HL-60 (cell line): Measurements from ENCODE around the gene ARHGAP10.

Source experiments
- DNase-seq, 2 experiments: peaks; one replicate each; pipeline ENCODE4 v3.0.0-alpha.2; 2010 to 2020; ENCODE audit warnings: low read depth in 1 of 2, low spot score in 1 of 2
- H3K27ac ChIP-seq: fragments of 250-450 bp; sonication (Bioruptor Pico); replicated peaks from 2 replicates; pipeline ENCODE4 v1.5.1; 2020; ENCODE audit warnings: mild to moderate bottlenecking, moderate library complexity
- H3K27me3 ChIP-seq: fragments of 250-450 bp; sonication (Bioruptor Pico); 2 replicates; pipeline ENCODE4 v1.5.1; 2021; ENCODE audit warnings: mild to moderate bottlenecking, moderate library complexity; ENCODE audit not compliant: insufficient read depth, poor library complexity, severe bottlenecking
- H3K4me3 ChIP-seq: replicated peaks from 2 replicates; pipeline ENCODE4 v1.5.1; 2011; ENCODE audit warnings: mild to moderate bottlenecking, control low read depth, low read length; ENCODE audit not compliant: insufficient read depth
- GABPA ChIP-seq: IDR thresholded peaks from 2 replicates; pipeline ENCODE4 v1.6.1; 2012; ENCODE audit warnings: low read depth
- POLR2AphosphoS5 ChIP-seq: IDR thresholded peaks from 2 replicates; pipeline ENCODE4 v1.6.1; 2012; ENCODE audit warnings: low read depth
- SPI1 ChIP-seq: IDR thresholded peaks from 2 replicates; pipeline ENCODE4 v1.6.1; 2012; ENCODE audit warnings: low read depth, mild to moderate bottlenecking, borderline replicate concordance
- TF ChIP-seq, protein P1 (sequence below): IDR thresholded peaks from one replicate; pipeline ENCODE4 v1.5.1; 2011; ENCODE audit warnings: low read length, control low read depth, inconsistent platforms; ENCODE audit not compliant: insufficient read depth
- TF ChIP-seq, protein P2 (sequence below): IDR thresholded peaks from 2 replicates; pipeline ENCODE4 v1.6.1; 2012; ENCODE audit warnings: low read depth; ENCODE audit not compliant: insufficient replicate concordance

Gene ARHGAP10

DNA sequence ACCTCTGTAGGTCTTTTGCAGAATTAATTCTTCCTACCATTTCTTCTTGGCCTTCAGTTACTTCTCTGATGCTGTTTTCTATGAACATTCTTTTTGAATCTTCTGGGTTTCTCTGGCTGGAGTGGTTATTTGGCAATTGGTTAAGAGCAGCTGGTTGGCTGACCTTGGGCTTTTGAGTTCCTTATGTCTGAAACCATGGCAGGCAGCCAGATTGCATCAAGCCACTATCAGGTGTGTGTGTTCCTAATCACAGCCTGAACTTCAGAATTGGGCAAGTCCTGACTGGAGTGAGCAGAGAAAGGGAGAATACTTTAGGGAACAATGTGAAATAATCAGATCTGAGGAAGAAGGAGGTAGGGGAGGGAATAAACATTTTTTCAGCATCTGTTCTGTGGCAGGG, 90.2 kb downstream of the ARHGAP10 start:
- Histone ChIP-seq H3K4me3 (no peak overlapping the region), H3K27ac (no peak overlapping the region), H3K27me3 (no peaks in the 10 kb centered on the region)
- peak; percentile 60 to 78 for DNase-seq
- 0 out of 2 replicates have a peak, but pooled peaks have one; percentile 32 for TF ChIP-seq POLR2AphosphoS5
- TF ChIP-seq, protein P1, sequence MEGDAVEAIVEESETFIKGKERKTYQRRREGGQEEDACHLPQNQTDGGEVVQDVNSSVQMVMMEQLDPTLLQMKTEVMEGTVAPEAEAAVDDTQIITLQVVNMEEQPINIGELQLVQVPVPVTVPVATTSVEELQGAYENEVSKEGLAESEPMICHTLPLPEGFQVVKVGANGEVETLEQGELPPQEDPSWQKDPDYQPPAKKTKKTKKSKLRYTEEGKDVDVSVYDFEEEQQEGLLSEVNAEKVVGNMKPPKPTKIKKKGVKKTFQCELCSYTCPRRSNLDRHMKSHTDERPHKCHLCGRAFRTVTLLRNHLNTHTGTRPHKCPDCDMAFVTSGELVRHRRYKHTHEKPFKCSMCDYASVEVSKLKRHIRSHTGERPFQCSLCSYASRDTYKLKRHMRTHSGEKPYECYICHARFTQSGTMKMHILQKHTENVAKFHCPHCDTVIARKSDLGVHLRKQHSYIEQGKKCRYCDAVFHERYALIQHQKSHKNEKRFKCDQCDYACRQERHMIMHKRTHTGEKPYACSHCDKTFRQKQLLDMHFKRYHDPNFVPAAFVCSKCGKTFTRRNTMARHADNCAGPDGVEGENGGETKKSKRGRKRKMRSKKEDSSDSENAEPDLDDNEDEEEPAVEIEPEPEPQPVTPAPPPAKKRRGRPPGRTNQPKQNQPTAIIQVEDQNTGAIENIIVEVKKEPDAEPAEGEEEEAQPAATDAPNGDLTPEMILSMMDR, result no peak

DNA sequence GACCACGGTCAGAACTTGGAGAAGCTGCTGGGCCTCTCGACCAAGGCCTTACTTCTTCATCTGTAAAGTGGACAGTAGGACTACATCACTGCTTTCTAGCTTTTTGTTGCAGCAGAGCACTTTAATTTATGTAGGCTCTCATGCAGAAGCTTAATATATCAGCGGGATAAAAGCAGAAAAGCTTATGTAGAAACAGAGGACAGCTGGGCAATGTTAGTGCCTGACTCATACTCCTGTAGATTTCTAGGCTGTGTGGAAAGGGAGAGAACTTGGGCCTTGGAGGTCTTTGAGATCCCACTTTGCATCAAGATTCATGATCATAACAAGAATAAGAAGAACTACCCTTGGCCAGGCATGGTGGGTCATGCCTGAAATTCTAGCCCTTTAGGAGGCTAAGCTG, 91.2 kb downstream of the ARHGAP10 start:
- no peak overlapping the region for H3K27ac ChIP-seq
- TF ChIP-seq POLR2AphosphoS5 (no peak), SPI1 (no peak), GABPA (no peak)
- TF ChIP-seq, protein P1, result no peak
- TF ChIP-seq, protein P2, sequence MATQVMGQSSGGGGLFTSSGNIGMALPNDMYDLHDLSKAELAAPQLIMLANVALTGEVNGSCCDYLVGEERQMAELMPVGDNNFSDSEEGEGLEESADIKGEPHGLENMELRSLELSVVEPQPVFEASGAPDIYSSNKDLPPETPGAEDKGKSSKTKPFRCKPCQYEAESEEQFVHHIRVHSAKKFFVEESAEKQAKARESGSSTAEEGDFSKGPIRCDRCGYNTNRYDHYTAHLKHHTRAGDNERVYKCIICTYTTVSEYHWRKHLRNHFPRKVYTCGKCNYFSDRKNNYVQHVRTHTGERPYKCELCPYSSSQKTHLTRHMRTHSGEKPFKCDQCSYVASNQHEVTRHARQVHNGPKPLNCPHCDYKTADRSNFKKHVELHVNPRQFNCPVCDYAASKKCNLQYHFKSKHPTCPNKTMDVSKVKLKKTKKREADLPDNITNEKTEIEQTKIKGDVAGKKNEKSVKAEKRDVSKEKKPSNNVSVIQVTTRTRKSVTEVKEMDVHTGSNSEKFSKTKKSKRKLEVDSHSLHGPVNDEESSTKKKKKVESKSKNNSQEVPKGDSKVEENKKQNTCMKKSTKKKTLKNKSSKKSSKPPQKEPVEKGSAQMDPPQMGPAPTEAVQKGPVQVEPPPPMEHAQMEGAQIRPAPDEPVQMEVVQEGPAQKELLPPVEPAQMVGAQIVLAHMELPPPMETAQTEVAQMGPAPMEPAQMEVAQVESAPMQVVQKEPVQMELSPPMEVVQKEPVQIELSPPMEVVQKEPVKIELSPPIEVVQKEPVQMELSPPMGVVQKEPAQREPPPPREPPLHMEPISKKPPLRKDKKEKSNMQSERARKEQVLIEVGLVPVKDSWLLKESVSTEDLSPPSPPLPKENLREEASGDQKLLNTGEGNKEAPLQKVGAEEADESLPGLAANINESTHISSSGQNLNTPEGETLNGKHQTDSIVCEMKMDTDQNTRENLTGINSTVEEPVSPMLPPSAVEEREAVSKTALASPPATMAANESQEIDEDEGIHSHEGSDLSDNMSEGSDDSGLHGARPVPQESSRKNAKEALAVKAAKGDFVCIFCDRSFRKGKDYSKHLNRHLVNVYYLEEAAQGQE, result no peak
- no peaks in the 10 kb centered on the region for H3K27me3 ChIP-seq
- no peak overlapping the region for H3K4me3 ChIP-seq
- no peak for DNase-seq

DNA sequence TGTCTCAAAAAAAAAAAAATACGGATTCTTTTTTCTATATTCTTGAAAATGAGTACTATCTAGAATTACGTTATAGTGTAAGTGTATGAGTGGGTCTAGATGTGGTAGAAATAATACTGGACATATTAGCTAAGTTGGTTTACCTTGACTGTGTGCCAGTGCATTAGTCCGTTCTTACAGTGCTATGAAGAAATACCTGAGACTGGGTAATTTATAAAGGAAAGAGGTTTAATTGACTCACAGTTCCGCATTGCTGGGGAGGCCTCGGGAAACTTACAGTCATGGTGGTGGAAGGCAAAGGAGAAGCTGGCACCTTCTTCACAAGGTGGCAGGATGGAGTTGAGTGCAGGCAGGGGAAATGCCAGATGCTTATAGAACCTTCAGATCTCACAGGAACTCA, 92.4 kb downstream of the ARHGAP10 start:
- no peak for TF ChIP-seq POLR2AphosphoS5
- no peak for TF ChIP-seq GABPA
- TF ChIP-seq, protein P1, result no peak
- Histone ChIP-seq H3K27me3 (no peaks in the 10 kb centered on the region), H3K27ac (no peak overlapping the region), H3K4me3 (no peak overlapping the region)
- no peak for DNase-seq

DNA sequence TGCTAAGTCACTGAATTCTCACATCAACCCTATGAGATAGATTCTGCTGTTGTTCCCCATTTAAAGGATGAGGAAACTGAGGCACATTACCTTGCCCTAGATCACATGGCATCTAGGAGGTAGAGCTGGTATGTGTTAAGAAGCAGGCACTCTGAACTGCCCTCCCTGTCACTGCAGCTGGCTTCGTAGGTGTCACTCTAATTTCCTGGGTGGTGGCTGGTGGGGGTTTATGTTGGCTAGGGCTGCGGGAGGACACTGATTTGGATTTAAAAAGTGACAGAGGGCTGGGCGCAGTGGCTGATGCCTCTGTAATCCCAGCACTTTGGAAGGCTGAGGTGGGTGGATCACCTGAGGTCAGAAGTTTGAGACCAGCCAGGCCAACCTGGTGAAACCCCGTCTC, 93.0 kb downstream of the ARHGAP10 start:
- Histone ChIP-seq H3K27ac (no peak overlapping the region), H3K27me3 (no peaks in the 10 kb centered on the region), H3K4me3 (no peak overlapping the region)
- no peak for TF ChIP-seq POLR2AphosphoS5
- no peak for TF ChIP-seq GABPA
- TF ChIP-seq, protein P1, result no peak
- no peak for TF ChIP-seq SPI1
- TF ChIP-seq, protein P2, result no peak
- no peak for DNase-seq
